GM18498 (cell line): ENCODE results near the gene ARID3A.

ENCODE experiments used
- ATAC-seq: cut with Tn5 transposase; IDR thresholded peaks from one replicate; pipeline ENCODE4 v1.9.1; 2021; ENCODE audit warnings: mild to moderate bottlenecking, moderate library complexity; ENCODE audit not compliant: unreplicated experiment

The ARID3A gene

DNA sequence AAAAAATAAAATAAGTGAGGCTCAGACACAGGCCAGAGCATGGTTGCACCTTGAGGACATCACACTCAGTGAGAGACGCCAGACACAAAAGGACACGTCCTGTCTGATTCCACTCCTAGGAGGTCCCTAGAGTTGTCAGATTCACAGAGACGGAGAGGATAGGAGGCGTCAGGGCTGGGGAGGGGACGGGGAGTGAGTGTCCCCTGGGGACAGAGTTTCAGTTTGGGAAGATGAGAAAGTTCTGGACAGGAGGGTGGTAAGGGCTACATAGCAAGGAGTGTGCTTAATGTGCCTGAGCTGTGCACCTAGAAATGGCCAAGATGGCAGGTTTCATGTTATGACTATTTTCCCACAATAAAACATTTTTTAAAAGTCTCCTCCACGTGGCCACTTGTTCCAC lies 72.2 kb downstream of the ARID3A start:
- ATAC-seq, result no peak

DNA sequence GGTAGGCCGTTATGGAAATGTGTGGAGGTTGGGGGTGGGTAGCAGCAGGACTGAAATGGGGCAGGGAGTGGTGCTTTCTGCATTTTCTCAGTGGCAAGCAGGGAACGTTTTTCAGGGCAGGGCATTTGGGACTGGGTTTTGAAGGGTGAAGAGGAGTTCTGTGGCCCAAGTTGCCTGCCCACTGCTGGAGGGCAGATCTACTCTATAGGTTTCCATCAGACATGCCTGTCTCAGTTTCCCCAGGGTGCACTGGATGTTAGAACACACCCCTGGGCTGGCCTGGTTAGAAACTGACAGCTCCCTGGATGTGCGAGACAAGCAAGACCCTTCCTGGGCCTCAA lies 73.5 kb downstream of the ARID3A start:
- no peak for ATAC-seq

DNA sequence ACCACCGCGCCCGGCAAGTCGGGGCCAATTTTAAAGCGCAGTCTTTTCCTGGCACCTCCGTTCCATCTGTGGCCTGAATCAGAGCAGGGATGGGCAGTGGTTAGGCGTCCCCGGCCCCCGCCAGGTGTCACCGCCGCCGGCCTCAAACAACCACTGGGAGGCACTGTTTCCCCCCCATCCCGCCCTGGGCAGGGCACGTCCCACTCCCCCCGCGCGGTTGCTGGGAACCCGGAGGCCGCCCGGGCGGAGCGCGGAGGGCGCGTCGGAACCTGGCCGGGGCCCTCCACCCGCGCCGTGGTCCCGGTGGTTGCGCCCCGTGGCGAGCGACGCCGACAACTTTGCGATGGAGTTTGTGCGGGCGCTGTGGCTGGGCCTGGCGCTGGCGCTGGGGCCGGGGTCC lies 74.3 kb downstream of the ARID3A start, which contains the start of gene GRIN3B:
GRIN3B (plus strand) TSS at position 325 of the 400 bp plus-strand sequence; CDS start at position 344, 19 bp downstream.
- ATAC-seq, result no peak

DNA sequence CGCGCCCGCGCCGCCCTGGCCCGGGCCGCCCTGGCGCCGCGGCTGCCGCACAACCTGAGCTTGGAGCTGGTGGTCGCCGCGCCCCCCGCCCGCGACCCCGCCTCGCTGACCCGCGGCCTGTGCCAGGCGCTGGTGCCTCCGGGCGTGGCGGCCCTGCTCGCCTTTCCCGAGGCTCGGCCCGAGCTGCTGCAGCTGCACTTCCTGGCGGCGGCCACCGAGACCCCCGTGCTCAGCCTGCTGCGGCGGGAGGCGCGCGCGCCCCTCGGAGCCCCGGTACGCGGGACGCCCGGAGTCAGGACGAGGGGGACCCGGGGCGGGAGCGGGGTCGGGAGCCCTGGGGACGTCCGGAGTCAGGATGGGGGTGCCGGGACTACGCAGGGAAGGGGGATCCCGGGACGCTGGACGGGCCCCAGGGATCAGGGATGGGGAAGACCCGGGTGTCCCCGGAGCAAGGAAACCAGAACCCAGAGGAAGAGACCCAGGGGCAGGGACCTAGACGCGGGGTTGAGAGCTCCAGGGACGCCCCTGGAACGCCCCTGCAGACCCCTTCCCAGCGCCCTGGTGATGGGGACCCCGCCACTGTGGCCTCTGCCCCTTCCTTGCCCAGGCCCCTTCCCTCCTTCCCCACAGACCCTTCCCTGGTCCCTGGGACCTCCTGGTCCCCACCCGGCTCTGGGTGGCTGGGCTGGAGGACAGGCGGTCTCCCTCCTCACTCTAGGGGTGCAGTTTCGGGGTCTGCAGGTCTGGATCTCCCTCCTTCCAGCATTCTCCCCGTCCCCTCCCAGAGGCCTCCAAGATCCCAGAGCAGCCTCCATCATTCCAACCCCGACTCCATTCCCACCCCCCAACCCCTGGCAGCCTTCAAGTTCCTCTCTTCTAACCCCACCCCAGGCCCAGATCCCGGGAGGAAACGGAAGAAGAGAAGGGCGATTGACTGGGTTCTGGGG lies 75.0 kb downstream of the ARID3A start:
- no peak for ATAC-seq

DNA sequence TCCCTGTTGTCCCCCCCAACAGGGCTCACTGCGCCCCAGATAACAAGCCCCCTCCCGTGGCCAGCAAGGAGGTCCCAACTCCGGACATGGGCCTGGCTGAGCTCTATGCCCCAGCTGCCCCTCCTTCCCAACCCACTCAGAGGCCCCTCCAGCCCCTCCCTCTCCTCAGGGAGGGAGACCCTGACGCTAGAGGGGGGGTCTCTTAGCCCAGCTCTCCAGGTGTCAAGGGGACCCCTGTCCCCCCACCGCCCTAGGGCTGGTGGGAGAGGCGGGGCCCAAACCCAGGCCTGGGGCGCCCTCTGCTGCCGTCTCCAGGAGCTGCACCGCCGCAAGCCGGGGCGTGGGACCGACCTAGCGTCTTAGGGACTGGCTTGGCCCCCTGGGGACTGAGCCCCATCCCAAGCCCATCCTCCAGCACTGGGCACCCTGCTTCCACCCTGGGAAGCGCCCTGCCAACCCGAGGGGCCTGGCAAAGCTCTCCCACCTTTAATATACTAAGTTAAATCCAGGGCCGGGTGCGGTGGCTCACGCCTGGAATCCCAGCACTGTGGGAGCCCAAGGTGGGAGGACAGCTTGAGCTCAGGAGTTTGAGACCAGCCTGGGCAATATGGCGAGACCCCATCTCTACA lies 75.8 kb downstream of the ARID3A start:
- no peak for ATAC-seq

DNA sequence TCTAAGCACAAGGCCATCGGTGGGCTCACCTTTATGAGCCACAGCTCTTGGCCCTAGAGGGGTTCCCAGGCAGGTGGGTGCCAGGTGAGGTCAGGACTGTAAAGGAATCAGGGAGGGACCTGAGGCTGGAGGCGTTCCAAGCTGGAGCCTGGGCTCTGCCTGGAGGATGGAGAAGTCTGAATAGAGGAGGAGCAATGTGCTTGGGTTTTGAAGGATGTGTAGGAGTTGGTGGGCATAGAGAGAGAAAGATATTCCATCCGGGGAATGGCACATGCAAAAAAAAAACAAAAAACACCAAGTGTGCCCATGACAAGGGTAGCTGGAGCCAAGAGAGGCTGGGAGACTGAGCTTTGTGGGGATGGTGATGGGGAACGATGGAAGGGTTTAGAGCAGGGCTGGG lies 76.8 kb downstream of the ARID3A start:
- ATAC-seq, result no peak

DNA sequence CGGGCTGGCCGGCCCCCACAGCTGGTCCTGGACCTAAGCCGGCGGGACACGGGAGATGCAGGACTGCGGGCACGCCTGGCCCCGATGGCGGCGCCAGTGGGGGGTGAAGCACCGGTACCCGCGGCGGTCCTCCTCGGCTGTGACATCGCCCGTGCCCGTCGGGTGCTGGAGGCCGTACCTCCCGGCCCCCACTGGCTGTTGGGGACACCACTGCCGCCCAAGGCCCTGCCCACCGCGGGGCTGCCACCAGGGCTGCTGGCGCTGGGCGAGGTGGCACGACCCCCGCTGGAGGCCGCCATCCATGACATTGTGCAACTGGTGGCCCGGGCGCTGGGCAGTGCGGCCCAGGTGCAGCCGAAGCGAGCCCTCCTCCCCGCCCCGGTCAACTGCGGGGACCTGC lies 77.4 kb downstream of the ARID3A start:
- ATAC-seq, result no peak

DNA sequence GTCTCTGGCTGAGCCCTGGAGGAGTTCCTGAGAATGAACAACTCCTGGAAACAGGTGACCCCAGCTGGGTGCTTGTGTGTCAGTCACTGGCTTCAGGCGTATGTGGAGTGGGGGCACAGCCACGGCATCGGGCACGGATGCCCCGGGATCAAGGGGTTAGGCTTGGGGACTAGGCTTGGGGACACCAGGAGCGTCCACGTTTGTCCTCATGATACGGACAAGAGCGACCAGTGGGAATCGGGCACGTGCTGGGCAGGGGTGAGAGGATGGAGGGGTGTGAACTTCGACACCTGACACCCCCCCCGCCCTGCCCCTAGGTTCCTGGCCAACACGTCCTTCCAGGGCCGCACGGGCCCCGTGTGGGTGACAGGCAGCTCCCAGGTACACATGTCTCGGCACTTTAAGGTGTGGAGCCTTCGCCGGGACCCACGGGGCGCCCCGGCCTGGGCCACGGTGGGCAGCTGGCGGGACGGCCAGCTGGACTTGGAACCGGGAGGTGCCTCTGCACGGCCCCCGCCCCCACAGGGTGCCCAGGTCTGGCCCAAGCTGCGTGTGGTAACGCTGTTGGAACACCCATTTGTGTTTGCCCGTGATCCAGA lies 78.5 kb downstream of the ARID3A start:
- no peak for ATAC-seq

DNA sequence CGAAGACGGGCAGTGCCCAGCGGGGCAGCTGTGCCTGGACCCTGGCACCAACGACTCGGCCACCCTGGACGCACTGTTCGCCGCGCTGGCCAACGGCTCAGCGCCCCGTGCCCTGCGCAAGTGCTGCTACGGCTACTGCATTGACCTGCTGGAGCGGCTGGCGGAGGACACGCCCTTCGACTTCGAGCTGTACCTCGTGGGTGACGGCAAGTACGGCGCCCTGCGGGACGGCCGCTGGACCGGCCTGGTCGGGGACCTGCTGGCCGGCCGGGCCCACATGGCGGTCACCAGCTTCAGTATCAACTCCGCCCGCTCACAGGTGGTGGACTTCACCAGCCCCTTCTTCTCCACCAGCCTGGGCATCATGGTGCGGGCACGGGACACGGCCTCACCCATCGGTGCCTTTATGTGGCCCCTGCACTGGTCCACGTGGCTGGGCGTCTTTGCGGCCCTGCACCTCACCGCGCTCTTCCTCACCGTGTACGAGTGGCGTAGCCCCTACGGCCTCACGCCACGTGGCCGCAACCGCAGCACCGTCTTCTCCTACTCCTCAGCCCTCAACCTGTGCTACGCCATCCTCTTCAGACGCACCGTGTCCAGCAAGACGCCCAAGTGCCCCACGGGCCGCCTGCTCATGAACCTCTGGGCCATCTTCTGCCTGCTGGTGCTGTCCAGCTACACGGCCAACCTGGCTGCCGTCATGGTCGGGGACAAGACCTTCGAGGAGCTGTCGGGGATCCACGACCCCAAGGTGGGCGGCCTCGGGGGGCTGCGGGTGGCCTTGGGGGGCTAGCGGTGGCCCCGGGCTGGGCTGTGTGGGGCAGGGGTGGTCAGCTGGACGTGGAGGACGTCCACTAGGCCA lies 79.2 kb downstream of the ARID3A start:
- ATAC-seq, result no peak

DNA sequence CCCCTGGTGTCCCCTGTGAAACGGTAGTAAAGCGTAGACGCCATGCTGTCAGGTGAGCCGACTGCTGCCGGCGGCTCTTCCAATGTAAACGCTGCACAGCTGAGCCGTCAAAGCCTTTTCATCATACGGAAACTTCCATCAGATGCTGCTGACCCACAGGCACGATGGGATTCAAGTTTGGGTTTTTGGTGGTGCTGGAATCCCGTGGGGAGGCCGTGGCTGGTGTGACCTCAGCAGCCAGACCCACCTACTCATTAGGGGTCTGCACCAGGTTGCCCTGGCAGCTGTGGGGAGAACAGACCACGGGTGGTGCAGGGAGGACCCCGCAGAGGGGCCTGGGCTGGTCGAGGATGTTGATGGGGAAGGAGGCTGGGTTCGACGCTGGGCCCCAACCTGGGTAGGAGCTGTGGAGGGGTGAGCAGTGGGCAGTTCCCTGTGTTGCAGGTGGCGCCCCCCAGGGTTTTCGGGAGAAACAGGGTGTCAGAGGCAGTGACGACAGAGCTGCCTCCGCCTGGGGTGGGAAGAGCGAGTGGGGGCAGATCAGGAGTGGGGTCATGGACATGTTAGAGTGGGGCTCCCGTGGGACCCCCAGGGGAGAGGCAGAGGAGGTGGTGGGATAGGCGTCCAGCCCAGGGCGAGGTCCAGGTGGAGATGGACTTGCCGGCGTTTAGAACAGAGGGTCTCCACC lies 81.0 kb downstream of the ARID3A start:
- ATAC-seq, result no peak

DNA sequence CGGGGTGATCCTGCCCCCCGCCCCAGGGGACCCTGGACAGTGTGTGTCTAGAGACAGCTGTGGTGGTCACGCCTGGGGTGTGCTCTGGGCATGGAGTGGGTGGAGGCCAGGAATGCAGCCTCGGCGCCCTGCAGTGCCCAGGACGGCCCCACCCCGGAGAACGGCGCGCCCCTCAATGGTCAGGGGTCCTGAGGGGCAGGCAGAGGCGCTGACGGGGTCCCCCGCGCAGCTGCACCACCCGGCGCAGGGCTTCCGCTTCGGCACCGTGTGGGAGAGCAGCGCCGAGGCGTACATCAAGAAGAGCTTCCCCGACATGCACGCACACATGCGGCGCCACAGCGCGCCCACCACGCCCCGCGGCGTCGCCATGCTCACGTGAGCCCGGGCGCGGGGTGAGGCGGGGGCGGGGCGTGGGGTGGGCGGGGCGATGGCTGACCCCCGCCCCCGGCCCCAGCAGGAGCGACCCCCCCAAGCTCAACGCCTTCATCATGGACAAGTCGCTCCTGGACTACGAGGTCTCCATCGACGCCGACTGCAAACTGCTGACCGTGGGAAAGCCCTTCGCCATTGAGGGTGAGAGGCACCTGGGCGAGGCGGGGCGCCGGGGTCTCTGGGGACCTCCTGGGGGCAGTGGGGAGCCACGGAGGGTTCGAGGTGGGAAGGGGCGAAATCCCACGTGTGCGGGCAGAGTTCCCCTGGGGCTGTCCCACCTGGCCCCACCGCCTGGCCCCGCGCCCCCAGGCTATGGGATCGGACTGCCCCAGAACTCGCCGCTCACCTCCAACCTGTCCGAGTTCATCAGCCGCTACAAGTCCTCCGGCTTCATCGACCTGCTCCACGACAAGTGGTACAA lies 81.8 kb downstream of the ARID3A start:
- no peak for ATAC-seq

DNA sequence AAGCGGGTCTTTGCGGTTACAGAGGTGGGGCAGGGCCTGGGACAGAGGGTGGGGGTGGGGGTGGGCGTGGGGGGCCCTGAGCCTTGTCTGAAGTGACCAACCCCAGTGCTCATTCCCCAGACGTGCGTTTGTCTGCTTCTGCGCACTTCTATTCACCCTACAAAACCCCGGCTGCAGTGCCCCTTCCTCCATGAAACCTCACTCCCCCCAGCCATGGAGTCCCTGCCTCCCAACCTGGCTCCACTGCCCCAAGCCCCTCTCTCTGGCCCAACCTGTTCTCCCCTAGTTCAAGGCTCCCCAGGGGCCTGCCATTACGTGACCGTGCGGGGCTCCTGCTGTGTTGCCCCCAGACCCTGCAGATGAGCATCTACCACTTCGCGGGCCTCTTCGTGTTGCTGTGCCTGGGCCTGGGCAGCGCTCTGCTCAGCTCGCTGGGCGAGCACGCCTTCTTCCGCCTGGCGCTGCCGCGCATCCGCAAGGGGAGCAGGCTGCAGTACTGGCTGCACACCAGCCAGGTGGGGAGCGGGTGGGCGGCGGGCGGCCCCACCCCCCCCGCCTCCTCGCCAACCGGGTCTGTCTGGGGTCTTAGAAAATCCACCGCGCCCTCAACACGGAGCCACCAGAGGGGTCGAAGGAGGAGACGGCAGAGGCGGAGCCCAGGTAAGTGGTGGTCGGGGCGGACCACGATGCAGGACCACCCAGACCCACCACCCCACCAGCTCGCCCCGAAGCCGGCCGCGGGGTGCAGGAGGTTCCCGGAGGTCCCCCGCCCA lies 82.6 kb downstream of the ARID3A start:
- no peak for ATAC-seq

DNA sequence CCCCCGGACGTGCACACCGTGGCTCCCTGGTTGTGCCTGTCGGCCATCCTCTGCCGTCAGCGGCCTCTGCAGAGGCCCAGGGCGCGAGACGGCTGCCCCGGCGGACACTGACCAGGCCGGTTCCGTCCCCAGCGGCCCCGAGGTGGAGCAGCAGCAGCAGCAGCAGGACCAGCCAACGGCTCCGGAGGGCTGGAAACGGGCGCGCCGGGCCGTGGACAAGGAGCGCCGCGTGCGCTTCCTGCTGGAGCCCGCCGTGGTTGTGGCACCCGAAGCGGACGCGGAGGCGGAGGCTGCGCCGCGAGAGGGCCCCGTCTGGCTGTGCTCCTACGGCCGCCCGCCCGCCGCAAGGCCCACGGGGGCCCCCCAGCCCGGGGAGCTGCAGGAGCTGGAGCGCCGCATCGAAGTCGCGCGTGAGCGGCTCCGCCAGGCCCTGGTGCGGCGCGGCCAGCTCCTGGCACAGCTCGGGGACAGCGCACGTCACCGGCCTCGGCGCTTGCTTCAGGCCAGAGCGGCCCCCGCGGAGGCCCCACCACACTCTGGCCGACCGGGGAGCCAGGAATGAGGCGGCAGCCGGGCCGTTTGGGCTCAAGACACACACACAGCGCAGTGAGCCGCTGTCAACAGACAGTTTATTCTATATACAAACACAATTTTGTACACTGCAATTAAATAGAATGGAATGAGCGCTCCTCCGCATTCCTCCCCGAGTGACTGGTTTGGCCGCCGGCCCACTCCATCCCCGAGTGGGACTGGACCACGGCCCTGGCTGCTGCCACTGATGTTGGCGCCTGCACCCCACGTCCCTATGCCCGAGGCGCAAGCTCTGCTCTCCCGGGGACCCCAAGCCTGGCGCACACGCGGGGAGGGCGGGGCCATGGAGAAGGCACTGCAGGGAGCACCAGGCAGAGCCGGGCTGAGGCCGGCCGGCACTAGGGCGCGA lies 83.5 kb downstream of the ARID3A start:
- ATAC-seq, result no peak

DNA sequence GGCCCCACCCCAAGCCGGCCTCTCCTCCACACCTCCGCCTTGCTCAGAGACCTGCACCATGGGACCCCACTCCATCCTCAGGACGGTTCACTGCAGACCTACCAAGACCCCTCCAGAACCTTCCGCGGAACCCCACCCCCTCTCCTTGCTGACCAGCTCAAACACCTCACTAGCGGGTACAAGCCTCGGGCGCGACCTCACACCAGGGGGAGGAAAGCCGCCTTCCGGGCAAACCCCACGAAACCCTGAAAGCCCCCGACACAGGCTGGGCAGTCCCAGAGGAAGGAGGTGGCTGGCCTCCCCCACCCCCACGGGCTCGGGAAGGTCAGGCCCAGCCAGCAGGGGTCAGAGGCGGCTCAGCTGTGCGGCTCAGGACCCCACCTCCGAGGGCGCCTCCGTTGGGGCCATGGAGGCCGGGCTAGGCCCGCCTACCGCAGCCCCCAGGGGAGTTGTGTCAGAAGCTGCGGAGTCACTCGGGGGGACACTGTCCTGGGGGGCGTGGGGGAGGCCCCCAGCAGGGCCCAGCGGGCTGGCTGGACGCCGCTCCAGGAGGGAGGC lies 84.2 kb downstream of the ARID3A start:
- ATAC-seq, result no peak

DNA sequence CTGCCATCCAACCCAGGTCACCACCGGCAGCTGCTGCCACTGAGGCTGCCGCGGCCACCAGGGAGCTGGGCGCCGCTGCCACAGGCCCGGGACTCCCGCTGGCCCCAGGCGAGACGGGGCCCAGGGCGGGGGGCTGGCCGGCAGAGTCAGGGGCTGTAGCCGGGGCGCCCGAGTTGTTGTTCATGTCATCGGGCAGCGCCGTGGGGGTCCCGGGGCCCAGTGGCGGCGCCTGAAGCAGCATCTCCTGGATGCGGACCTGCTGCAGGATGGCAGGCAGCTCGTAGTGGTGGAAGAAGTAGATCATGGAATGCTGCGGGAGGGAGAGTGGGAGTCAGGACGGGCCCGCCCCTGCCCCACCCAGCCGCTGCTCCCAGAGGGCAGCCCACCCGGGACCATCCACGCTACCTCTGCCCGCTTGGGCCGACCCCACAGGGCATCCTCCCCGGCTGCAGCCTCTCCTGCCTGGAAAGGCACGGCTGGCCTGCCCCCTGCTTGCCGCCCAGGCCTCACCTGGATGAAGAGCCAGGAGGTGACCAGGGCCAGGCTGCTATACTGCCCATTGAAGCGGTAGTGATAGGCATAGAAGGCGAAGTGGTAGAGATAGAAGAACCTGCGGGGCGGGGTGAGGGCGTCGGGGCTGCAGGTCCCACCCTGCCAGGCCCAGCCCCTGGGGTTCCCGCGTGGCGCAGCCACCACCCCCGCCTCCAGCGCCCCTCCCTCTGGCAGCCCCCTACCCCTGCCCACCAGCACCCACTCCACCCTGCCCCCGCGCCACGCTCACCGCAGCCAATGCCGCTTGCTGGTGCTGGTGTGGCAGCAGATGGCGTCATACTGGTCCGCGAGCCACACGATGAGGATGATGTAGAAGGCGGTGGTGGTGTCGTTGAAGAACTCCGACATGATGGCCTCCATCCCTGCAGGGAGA lies 85.0 kb downstream of the ARID3A start:
- ATAC-seq, result no peak

DNA sequence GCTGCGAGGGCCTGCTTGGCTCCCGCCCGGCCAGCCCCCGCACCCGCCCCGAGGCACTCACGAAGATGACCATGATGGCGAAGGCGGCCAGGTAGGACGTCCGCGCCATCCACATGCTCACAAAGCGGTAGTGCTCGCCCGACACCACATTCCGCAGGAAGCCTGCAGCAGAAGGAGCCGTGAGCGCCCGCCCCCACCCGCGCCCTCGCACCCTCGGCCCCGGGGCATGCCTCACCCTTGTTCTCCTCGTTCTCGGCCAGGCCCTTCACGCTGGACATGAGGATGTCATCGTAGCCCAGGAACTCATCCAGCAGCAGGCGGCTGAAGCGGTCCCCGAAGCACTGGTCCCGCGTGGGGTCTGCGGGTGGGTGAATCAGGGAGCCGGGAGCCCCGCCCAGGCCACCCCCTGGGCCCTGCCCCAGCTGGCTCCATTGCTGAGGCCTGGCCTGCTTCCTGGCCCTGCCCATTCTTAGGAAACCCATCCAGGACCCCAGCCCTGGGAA lies 86.0 kb downstream of the ARID3A start:
- ATAC-seq, result no peak
